Mesendoderm (in vitro differentiated cells): ENCODE data around the gene TMEM151B.
A peak's percentile ranks its signal among the peaks of the same experiment; 100 is the strongest.

ENCODE experiments used
- DNase-seq: peaks from one replicate; pipeline ENCODE4 v3.0.0; 2013
- H2AK5ac ChIP-seq: 2 replicates; pipeline ENCODE4 v1.6.1; 2013; ENCODE audit warnings: low read length, inconsistent platforms
- H2BK120ac ChIP-seq: 2 replicates; pipeline ENCODE4 v1.6.1; 2013; ENCODE audit warnings: low read depth, mild to moderate bottlenecking, low read length, moderate library complexity, mixed read lengths
- H2BK15ac ChIP-seq: replicated peaks from 2 replicates; pipeline ENCODE4 v1.6.1; 2013; ENCODE audit warnings: low read depth, mild to moderate bottlenecking, moderate library complexity
- H2BK5ac ChIP-seq: 2 replicates; pipeline ENCODE4 v1.6.1; 2013; ENCODE audit warnings: low read length, inconsistent platforms
- H3K18ac ChIP-seq: 2 replicates; pipeline ENCODE4 v1.6.1; 2013; ENCODE audit warnings: mild to moderate bottlenecking, low read length, mixed read lengths
- H3K23ac ChIP-seq: one replicate; pipeline ENCODE4 v1.6.1; 2013; ENCODE audit warnings: low read length
- H3K27ac ChIP-seq: 2 replicates; pipeline ENCODE4 v1.5.1; 2013; ENCODE audit warnings: low read depth, mild to moderate bottlenecking, inconsistent platforms, low read length, moderate library complexity
- H3K27me3 ChIP-seq: 2 replicates; pipeline ENCODE4 v1.6.1; 2013; ENCODE audit warnings: low read length, control low read depth, mild to moderate bottlenecking, inconsistent platforms; ENCODE audit not compliant: insufficient read depth, poor library complexity
- H3K36me3 ChIP-seq: 2 replicates; pipeline ENCODE4 v1.6.1; 2013; ENCODE audit warnings: low read length, inconsistent platforms; ENCODE audit not compliant: control insufficient read depth, insufficient read depth
- H3K4ac ChIP-seq: one replicate; pipeline ENCODE4 v1.6.1; 2013; ENCODE audit warnings: low read depth, mild to moderate bottlenecking, low read length, moderate library complexity
- H3K4me1 ChIP-seq: 2 replicates; pipeline ENCODE4 v1.6.1; 2013; ENCODE audit warnings: low read depth, low read length, inconsistent platforms; ENCODE audit not compliant: control insufficient read depth
- H3K4me2 ChIP-seq: 2 replicates; pipeline ENCODE4 v1.6.1; 2013; ENCODE audit warnings: low read length
- H3K4me3 ChIP-seq: 2 replicates; pipeline ENCODE4 v1.5.1; 2013; ENCODE audit warnings: mild to moderate bottlenecking, low read length
- H3K56ac ChIP-seq: one replicate; pipeline ENCODE4 v1.6.1; 2013; ENCODE audit warnings: low read length
- H3K79me1 ChIP-seq: 2 replicates; pipeline ENCODE4 v1.6.1; 2013; ENCODE audit warnings: low read length, inconsistent platforms
- H3K79me2 ChIP-seq: 2 replicates; pipeline ENCODE4 v1.6.1; 2013; ENCODE audit warnings: mild to moderate bottlenecking, low read length; ENCODE audit not compliant: control insufficient read depth, insufficient read depth
- H3K9ac ChIP-seq: 2 replicates; pipeline ENCODE4 v1.6.1; 2013; ENCODE audit warnings: low read length, inconsistent platforms
- H4K5ac ChIP-seq: one replicate; pipeline ENCODE4 v1.6.1; 2013; ENCODE audit warnings: low read length
- H4K8ac ChIP-seq: one replicate; pipeline ENCODE4 v1.6.1; 2013; ENCODE audit warnings: low read depth, mild to moderate bottlenecking, control low read depth, low read length, moderate library complexity
- WGBS: extraction: QIAGEN DNeasy Blood & Tissue Kit; methylation state at CpG from one replicate; pipeline ENCODE4 v1.1.7; 2013; ENCODE audit warnings: low lambda C conversion rate, missing lambda C conversion rate; ENCODE audit not compliant: insufficient coverage; ENCODE audit errors: extremely low coverage; 5-methylcytosine and 5-hydroxymethylcytosine counted together

The TMEM151B gene

GRCh38 chr6:44285552-44286284 is 15.5 kb downstream of the TMEM151B start:
- H3K4me3 ChIP-seq = no peak overlapping the region
- no peaks in the 10 kb centered on the region for H3K27me3 ChIP-seq
- no peaks in the 10 kb centered on the region for H3K79me1 ChIP-seq
- no peak overlapping the region for H4K8ac ChIP-seq
- H2BK120ac ChIP-seq = no peak overlapping the region
- H3K36me3 ChIP-seq = no peaks in the 10 kb centered on the region
- H3K9ac ChIP-seq = no peak overlapping the region
- H4K5ac ChIP-seq = no peak overlapping the region
- no peak overlapping the region for H3K27ac ChIP-seq
- no peak overlapping the region for H3K4me2 ChIP-seq
- H3K18ac ChIP-seq = no peak overlapping the region
- no peak overlapping the region for H3K56ac ChIP-seq
- DNase-seq = peak; percentile 37
- H2BK5ac ChIP-seq = no peak overlapping the region
- H3K23ac ChIP-seq = no peak overlapping the region
- no CpG with 5 or more reads among the region's 25 CpGs for WGBS
- no peaks in the 10 kb centered on the region for H3K79me2 ChIP-seq
- no peaks in the 10 kb centered on the region for H3K4me1 ChIP-seq
- no peak overlapping the region for H2BK15ac ChIP-seq
- no peak overlapping the region for H2AK5ac ChIP-seq
- H3K4ac ChIP-seq = no peak overlapping the region

- H2BK5ac ChIP-seq = no peak overlapping the region
- H3K9ac ChIP-seq = no peak overlapping the region
- no peak overlapping the region for H3K4me2 ChIP-seq
- H2BK15ac ChIP-seq = no peak overlapping the region
- no peak overlapping the region for H4K8ac ChIP-seq
- no peak overlapping the region for H4K5ac ChIP-seq
- H3K27ac ChIP-seq = no peak overlapping the region
- H2BK120ac ChIP-seq = no peak overlapping the region
- H3K23ac ChIP-seq = no peak overlapping the region
- H3K27me3 ChIP-seq = no peaks in the 10 kb centered on the region
- H3K4me1 ChIP-seq = no peaks in the 10 kb centered on the region
- no peak overlapping the region for H2AK5ac ChIP-seq
- no peak overlapping the region for H3K4ac ChIP-seq
- H3K4me3 ChIP-seq = no peak overlapping the region
- H3K56ac ChIP-seq = no peak overlapping the region
- no peak overlapping the region for H3K18ac ChIP-seq
- no peaks in the 10 kb centered on the region for H3K79me1 ChIP-seq
- no CpG with 5 or more reads among the region's 12 CpGs for WGBS
- no peaks in the 10 kb centered on the region for H3K79me2 ChIP-seq
- no peak for DNase-seq
- no peaks in the 10 kb centered on the region for H3K36me3 ChIP-seq
Observed at GRCh38 chr6:44286285-44286565, 16.0 kb downstream of the TMEM151B start.

DNA sequence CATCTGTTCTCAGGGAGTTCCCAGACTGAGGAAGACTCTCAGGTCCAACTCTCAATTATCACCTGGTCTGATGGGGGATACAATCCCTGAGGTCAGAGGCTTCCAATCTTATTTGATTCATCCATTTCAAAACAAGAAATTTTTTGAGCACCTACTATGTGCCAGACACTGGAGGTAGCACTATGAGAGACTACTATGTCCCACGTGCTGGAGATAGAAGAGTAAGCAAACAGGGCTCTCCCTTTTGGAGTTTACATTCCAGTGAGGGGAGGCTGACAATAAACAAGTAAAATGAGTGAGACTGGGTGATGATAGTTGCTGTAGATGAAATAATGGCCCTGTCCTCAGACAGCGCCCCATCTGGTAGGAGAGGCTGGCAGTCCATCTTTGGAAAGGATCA is 16.5 kb downstream of the TMEM151B start:
- Histone ChIP-seq H3K9ac (no peak overlapping the region), H3K4ac (no peak overlapping the region), H2AK5ac (no peak overlapping the region), H3K4me2 (no peak overlapping the region), H2BK15ac (no peak overlapping the region), H3K79me1 (no peaks in the 10 kb centered on the region), H3K18ac (no peak overlapping the region), H3K79me2 (no peaks in the 10 kb centered on the region), H3K27ac (no peak overlapping the region), H3K27me3 (no peaks in the 10 kb centered on the region), H3K23ac (no peak overlapping the region), H2BK5ac (no peak overlapping the region), H3K56ac (no peak overlapping the region), H2BK120ac (no peak overlapping the region), H3K4me1 (no peaks in the 10 kb centered on the region), H4K5ac (no peak overlapping the region), H3K36me3 (no peaks in the 10 kb centered on the region), H4K8ac (no peak overlapping the region), H3K4me3 (no peak overlapping the region)
- WGBS = no CpG with 5 or more reads among the region's 2 CpGs
- no peak for DNase-seq

DNA sequence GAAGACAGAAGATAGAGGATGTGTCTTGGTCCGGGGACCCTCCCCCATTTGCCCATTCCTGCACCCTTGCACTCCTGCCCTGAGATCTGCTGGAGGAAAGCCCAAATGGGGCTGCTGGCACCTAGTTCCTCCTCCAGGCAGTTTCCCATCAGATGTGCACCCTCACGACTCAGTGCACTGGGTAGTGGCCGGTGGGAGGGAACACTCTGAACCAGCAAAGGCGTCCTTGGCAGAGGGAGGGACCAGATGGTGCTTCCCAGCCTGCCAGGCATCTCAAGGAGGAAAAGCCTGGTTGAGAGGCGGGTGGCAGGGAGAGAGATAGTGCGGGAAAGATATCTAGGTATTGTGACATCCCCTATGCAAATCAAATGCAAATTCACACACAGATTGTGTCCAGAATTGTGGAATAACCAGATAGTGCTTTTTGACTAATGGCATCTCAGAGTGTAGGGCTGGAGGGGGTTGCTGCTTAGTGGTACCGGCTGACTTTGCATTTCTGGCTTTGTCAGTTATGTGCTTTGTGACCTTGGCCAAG is 19.5 kb downstream of the TMEM151B start:
- Histone ChIP-seq H3K4me1 (no peaks in the 10 kb centered on the region), H3K4me3 (no peak overlapping the region), H3K56ac (no peak overlapping the region), H3K4ac (no peak overlapping the region), H4K5ac (no peak overlapping the region), H3K27me3 (no peaks in the 10 kb centered on the region), H3K4me2 (no peak overlapping the region), H2BK15ac (no peak overlapping the region), H3K79me2 (no peaks in the 10 kb centered on the region), H2BK5ac (no peak overlapping the region), H3K79me1 (no peaks in the 10 kb centered on the region), H4K8ac (no peak overlapping the region), H3K36me3 (no peaks in the 10 kb centered on the region), H3K23ac (no peak overlapping the region), H2BK120ac (no peak overlapping the region), H3K9ac (no peak overlapping the region), H3K18ac (no peak overlapping the region), H3K27ac (no peak overlapping the region), H2AK5ac (no peak overlapping the region)
- no CpG with 5 or more reads among the region's 7 CpGs for WGBS
- no peak for DNase-seq

GRCh38 chr6:44291841-44292240 is 21.6 kb downstream of the TMEM151B start:
- H3K27ac ChIP-seq = no peak overlapping the region

More at GRCh38 chr6:44291841-44292240, 21.6 kb downstream of the TMEM151B start:
- no peak overlapping the region for H2AK5ac ChIP-seq
- WGBS = no CpG with 5 or more reads among the region's 4 CpGs
- no peak overlapping the region for H2BK15ac ChIP-seq
- no peaks in the 10 kb centered on the region for H3K79me1 ChIP-seq
- peaks cover 5% of the 10 kb centered on the region for H3K27me3 ChIP-seq
- H3K23ac ChIP-seq = no peak overlapping the region
- no peak overlapping the region for H3K18ac ChIP-seq
- H3K4me2 ChIP-seq = no peak overlapping the region
- H2BK120ac ChIP-seq = no peak overlapping the region
- no peak overlapping the region for H3K4me3 ChIP-seq
- no peak overlapping the region for H3K4ac ChIP-seq
- no peaks in the 10 kb centered on the region for H3K36me3 ChIP-seq
- no peak overlapping the region for H2BK5ac ChIP-seq
- DNase-seq = no peak
- H3K56ac ChIP-seq = no peak overlapping the region
- no peak overlapping the region for H4K8ac ChIP-seq
- H3K9ac ChIP-seq = no peak overlapping the region
- no peaks in the 10 kb centered on the region for H3K4me1 ChIP-seq
- no peaks in the 10 kb centered on the region for H3K79me2 ChIP-seq
- no peak overlapping the region for H4K5ac ChIP-seq
